Mesendoderm (in vitro differentiated cells): ENCODE measurements around the gene TMPRSS9.

ENCODE experiments used
- DNase-seq: peaks from one replicate; pipeline ENCODE4 v3.0.0; 2013
- H2AK5ac ChIP-seq: 2 replicates; pipeline ENCODE4 v1.6.1; 2013; ENCODE audit warnings: low read length, inconsistent platforms
- H2BK120ac ChIP-seq: 2 replicates; pipeline ENCODE4 v1.6.1; 2013; ENCODE audit warnings: low read depth, mild to moderate bottlenecking, low read length, moderate library complexity, mixed read lengths
- H2BK15ac ChIP-seq: replicated peaks from 2 replicates; pipeline ENCODE4 v1.6.1; 2013; ENCODE audit warnings: low read depth, mild to moderate bottlenecking, moderate library complexity
- H2BK5ac ChIP-seq: 2 replicates; pipeline ENCODE4 v1.6.1; 2013; ENCODE audit warnings: low read length, inconsistent platforms
- H3K18ac ChIP-seq: 2 replicates; pipeline ENCODE4 v1.6.1; 2013; ENCODE audit warnings: mild to moderate bottlenecking, low read length, mixed read lengths
- H3K23ac ChIP-seq: one replicate; pipeline ENCODE4 v1.6.1; 2013; ENCODE audit warnings: low read length
- H3K27ac ChIP-seq: 2 replicates; pipeline ENCODE4 v1.5.1; 2013; ENCODE audit warnings: low read depth, mild to moderate bottlenecking, inconsistent platforms, low read length, moderate library complexity
- H3K27me3 ChIP-seq: 2 replicates; pipeline ENCODE4 v1.6.1; 2013; ENCODE audit warnings: low read length, control low read depth, mild to moderate bottlenecking, inconsistent platforms; ENCODE audit not compliant: insufficient read depth, poor library complexity
- H3K36me3 ChIP-seq: 2 replicates; pipeline ENCODE4 v1.6.1; 2013; ENCODE audit warnings: low read length, inconsistent platforms; ENCODE audit not compliant: control insufficient read depth, insufficient read depth
- H3K4ac ChIP-seq: one replicate; pipeline ENCODE4 v1.6.1; 2013; ENCODE audit warnings: low read depth, mild to moderate bottlenecking, low read length, moderate library complexity
- H3K4me1 ChIP-seq: 2 replicates; pipeline ENCODE4 v1.6.1; 2013; ENCODE audit warnings: low read depth, low read length, inconsistent platforms; ENCODE audit not compliant: control insufficient read depth
- H3K4me2 ChIP-seq: 2 replicates; pipeline ENCODE4 v1.6.1; 2013; ENCODE audit warnings: low read length
- H3K4me3 ChIP-seq: 2 replicates; pipeline ENCODE4 v1.5.1; 2013; ENCODE audit warnings: mild to moderate bottlenecking, low read length
- H3K56ac ChIP-seq: one replicate; pipeline ENCODE4 v1.6.1; 2013; ENCODE audit warnings: low read length
- H3K79me1 ChIP-seq: 2 replicates; pipeline ENCODE4 v1.6.1; 2013; ENCODE audit warnings: low read length, inconsistent platforms
- H3K79me2 ChIP-seq: 2 replicates; pipeline ENCODE4 v1.6.1; 2013; ENCODE audit warnings: mild to moderate bottlenecking, low read length; ENCODE audit not compliant: control insufficient read depth, insufficient read depth
- H3K9ac ChIP-seq: 2 replicates; pipeline ENCODE4 v1.6.1; 2013; ENCODE audit warnings: low read length, inconsistent platforms
- H4K5ac ChIP-seq: one replicate; pipeline ENCODE4 v1.6.1; 2013; ENCODE audit warnings: low read length
- H4K8ac ChIP-seq: one replicate; pipeline ENCODE4 v1.6.1; 2013; ENCODE audit warnings: low read depth, mild to moderate bottlenecking, control low read depth, low read length, moderate library complexity
- WGBS: extraction: QIAGEN DNeasy Blood & Tissue Kit; methylation state at CpG from one replicate; pipeline ENCODE4 v1.1.7; 2013; ENCODE audit warnings: low lambda C conversion rate, missing lambda C conversion rate; ENCODE audit not compliant: insufficient coverage; ENCODE audit errors: extremely low coverage; 5-methylcytosine and 5-hydroxymethylcytosine counted together

The TMPRSS9 gene

GRCh38 chr19:2330632-2331284, 29.3 kb upstream of the TMPRSS9 start:
- Histone ChIP-seq H3K4me1 (peaks cover 2% of the 10 kb centered on the region), H4K5ac (no peak overlapping the region), H3K27me3 (no peaks in the 10 kb centered on the region), H3K79me2 (peaks cover 53% of the 10 kb centered on the region), H3K79me1 (peaks cover 32% of the 10 kb centered on the region), H3K4me2 (no peak overlapping the region), H2AK5ac (no peak overlapping the region), H4K8ac (no peak overlapping the region), H3K4me3 (no peak overlapping the region), H2BK15ac (no peak overlapping the region), H3K23ac (no peak overlapping the region), H3K56ac (peak overlapping the region; percentile 15), H3K4ac (no peak overlapping the region), H3K9ac (no peak overlapping the region), H2BK120ac (no peak overlapping the region), H3K36me3 (peaks cover 2% of the 10 kb centered on the region), H3K27ac (no peak overlapping the region), H2BK5ac (no peak overlapping the region), H3K18ac (no peak overlapping the region)
- DNase-seq = no peak
- no CpG with 5 or more reads among the region's 20 CpGs for WGBS

- Histone ChIP-seq H3K79me2 (peaks cover 52% of the 10 kb centered on the region), H3K27ac (no peak overlapping the region), H4K8ac (no peak overlapping the region), H3K79me1 (peaks cover 39% of the 10 kb centered on the region), H3K27me3 (no peaks in the 10 kb centered on the region), H2BK120ac (no peak overlapping the region), H3K4me1 (peaks cover 2% of the 10 kb centered on the region), H3K4me3 (no peak overlapping the region), H3K36me3 (no peaks in the 10 kb centered on the region), H2BK15ac (no peak overlapping the region), H3K9ac (no peak overlapping the region), H3K4ac (no peak overlapping the region), H3K23ac (no peak overlapping the region), H3K4me2 (no peak overlapping the region), H4K5ac (no peak overlapping the region), H2BK5ac (no peak overlapping the region), H3K18ac (no peak overlapping the region), H2AK5ac (no peak overlapping the region), H3K56ac (no peak overlapping the region)
- DNase-seq = no peak
- WGBS = no CpG with 5 or more reads among the region's 12 CpGs
Observed at GRCh38 chr19:2331601-2332246, 28.3 kb upstream of the TMPRSS9 start.

GRCh38 chr19:2332341-2333026, 27.6 kb upstream of the TMPRSS9 start:
- DNase-seq = no peak
- Histone ChIP-seq H3K4ac (no peak overlapping the region), H2AK5ac (no peak overlapping the region), H3K4me3 (no peak overlapping the region), H2BK5ac (no peak overlapping the region), H4K8ac (no peak overlapping the region), H3K4me1 (peaks cover 2% of the 10 kb centered on the region), H3K23ac (no peak overlapping the region), H3K56ac (no peak overlapping the region), H3K9ac (no peak overlapping the region), H3K36me3 (no peaks in the 10 kb centered on the region), H3K27ac (no peak overlapping the region), H3K79me1 (peaks cover 34% of the 10 kb centered on the region), H3K4me2 (no peak overlapping the region), H3K18ac (no peak overlapping the region), H2BK15ac (no peak overlapping the region), H3K27me3 (no peaks in the 10 kb centered on the region), H4K5ac (no peak overlapping the region), H2BK120ac (no peak overlapping the region), H3K79me2 (peaks cover 45% of the 10 kb centered on the region)
- WGBS = no CpG with 5 or more reads among the region's 17 CpGs

GRCh38 chr19:2333027-2333806, 26.8 kb upstream of the TMPRSS9 start:
- Histone ChIP-seq H3K9ac (no peak overlapping the region), H4K8ac (no peak overlapping the region), H3K36me3 (no peaks in the 10 kb centered on the region), H3K4ac (no peak overlapping the region), H3K79me1 (peaks cover 34% of the 10 kb centered on the region), H2BK120ac (no peak overlapping the region), H3K18ac (no peak overlapping the region), H3K27me3 (no peaks in the 10 kb centered on the region), H2BK5ac (no peak overlapping the region), H3K4me2 (no peak overlapping the region), H3K79me2 (peaks cover 42% of the 10 kb centered on the region), H3K27ac (no peak overlapping the region), H3K4me1 (peaks cover 2% of the 10 kb centered on the region), H4K5ac (no peak overlapping the region), H3K23ac (no peak overlapping the region), H3K56ac (no peak overlapping the region), H3K4me3 (no peak overlapping the region), H2BK15ac (no peak overlapping the region), H2AK5ac (no peak overlapping the region)
- WGBS = no CpG with 5 or more reads among the region's 27 CpGs
- DNase-seq = no peak

GRCh38 chr19:2333807-2334211, 26.3 kb upstream of the TMPRSS9 start:
- Histone ChIP-seq H2AK5ac (no peak overlapping the region), H3K23ac (no peak overlapping the region), H4K8ac (no peak overlapping the region), H3K27ac (no peak overlapping the region), H4K5ac (no peak overlapping the region), H3K56ac (no peak overlapping the region), H3K36me3 (no peaks in the 10 kb centered on the region), H2BK15ac (no peak overlapping the region), H3K79me1 (peaks cover 34% of the 10 kb centered on the region), H3K4me1 (peaks cover 2% of the 10 kb centered on the region), H3K4ac (no peak overlapping the region), H2BK5ac (no peak overlapping the region), H3K9ac (no peak overlapping the region), H3K4me3 (no peak overlapping the region), H3K79me2 (peaks cover 40% of the 10 kb centered on the region), H3K18ac (no peak overlapping the region), H2BK120ac (no peak overlapping the region), H3K27me3 (no peaks in the 10 kb centered on the region), H3K4me2 (no peak overlapping the region)
- DNase-seq = peak; percentile 37
- no CpG with 5 or more reads among the region's 11 CpGs for WGBS
